GM12878 (cell line): ENCODE results near the gene CREG1. TPM values are rescaled to one million over a fixed set of nuclear protein-coding genes. Genes with fewer than 3 reads are reported as not detected.
A peak's percentile ranks its signal among the peaks of the same experiment; 100 is the strongest.

Source experiments
- ATAC-seq: fragments of 200-7000 bp; cut with Tn5 transposase; 3 replicates; pipeline ENCODE4 v1.9.1; 2020; ENCODE audit warnings: mild to moderate bottlenecking, moderate library complexity
- BruUV-seq: library from RNA; stranded (reverse); fragments of 400-500 nt; replicated peaks from 2 replicates; lab custom pipeline; 2021; lab: Mats Ljungman, UMichigan
- CTCF ChIA-PET: fragments of 300-600 bp; sonication (Branson Sonifier 250); formaldehyde crosslinking; extraction: SDS; loops from one replicate; lab custom pipeline; 2021; ENCODE audit warnings: inconsistent platforms; lab: Yijun Ruan, JAX
- POLR2A ChIA-PET: fragments of 350-600 bp; formaldehyde crosslinking; extraction: SDS; loops from one replicate; lab custom pipeline; 2021; ENCODE audit warnings: inconsistent platforms; lab: Charles Lee
- RAD21 ChIA-PET: fragments of 300-600 bp; sonication (Branson Sonifier 250); formaldehyde crosslinking; loops from one replicate; lab custom pipeline; 2023; ENCODE audit warnings: antibody characterized with exemption; ENCODE audit not compliant: unreplicated experiment; lab: Charles Lee
- SMC1A ChIA-PET: fragments of 300-600 bp; sonication (Branson Sonifier 250); formaldehyde crosslinking; loops from one replicate; lab custom pipeline; 2023; ENCODE audit not compliant: unreplicated experiment, uncharacterized antibody; lab: Charles Lee
- DNase-seq: peaks from one replicate; pipeline ENCODE4 v3.0.0-alpha.2; 2011; ENCODE audit warnings: low read depth, low spot score
- FAIRE-seq: peaks from 3 replicates; lab custom pipeline; 2011; peaks lifted over from hg19 to GRCh38; lab: Jason Lieb, UNC
- H2AFZ ChIP-seq: 2 replicates; pipeline ENCODE4 v1.6.0; 2011; ENCODE audit warnings: low read depth, low read length, control low read depth; ENCODE audit not compliant: control insufficient read depth
- H3K27ac ChIP-seq: 2 replicates; pipeline ENCODE4 v1.5.1; 2011; ENCODE audit warnings: control low read depth; ENCODE audit not compliant: control insufficient read depth, insufficient read depth
- H3K27me3 ChIP-seq, 2 experiments: replicated peaks in 1 of 2; 2 replicates each; pipeline versions ENCODE4 v1.6.0 to v1.6.1; 2011; ENCODE audit warnings: low read length in 1 of 2; ENCODE audit not compliant: control insufficient read depth in 2 of 2, insufficient read depth in 2 of 2
- H3K36me3 ChIP-seq, 2 experiments: 2 replicates each; pipeline ENCODE4 v1.5.1; 2011; ENCODE audit warnings: low read length in 1 of 2; ENCODE audit not compliant: control insufficient read depth in 2 of 2, insufficient read depth in 2 of 2
- H3K4me1 ChIP-seq: 2 replicates; pipeline ENCODE4 v1.6.1; 2011; ENCODE audit warnings: mild to moderate bottlenecking, low read length, moderate library complexity, mixed read lengths; ENCODE audit not compliant: control insufficient read depth, insufficient read depth
- H3K4me2 ChIP-seq: 2 replicates; pipeline ENCODE4 v1.6.0; 2011; ENCODE audit warnings: control low read depth; ENCODE audit not compliant: control insufficient read depth, insufficient read depth
- H3K4me3 ChIP-seq: fragments of 200-600 bp; sonication (generic); 2 replicates; pipeline ENCODE4 v1.5.1; 2016
- H3K79me2 ChIP-seq: 2 replicates; pipeline ENCODE4 v1.6.0; 2011; ENCODE audit warnings: low read length; ENCODE audit not compliant: control insufficient read depth, insufficient read depth
- H3K9ac ChIP-seq: 2 replicates; pipeline ENCODE4 v1.8.0; 2011; ENCODE audit warnings: low read length, control low read depth, mixed read lengths; ENCODE audit not compliant: control insufficient read depth, insufficient read depth
- H3K9me3 ChIP-seq: replicated peaks from 3 replicates; pipeline ENCODE4 v1.5.1; 2011; ENCODE audit warnings: mild to moderate bottlenecking, low read length; ENCODE audit not compliant: control insufficient read depth, insufficient read depth
- H4K20me1 ChIP-seq: 2 replicates; pipeline ENCODE4 v1.6.0; 2011; ENCODE audit not compliant: control insufficient read depth, insufficient read depth
- BCL11A ChIP-seq: IDR thresholded peaks from 2 replicates; pipeline ENCODE4 v1.6.1; 2011; ENCODE audit warnings: low read depth, low read length
- BMI1 ChIP-seq: fragments of 450-650 bp; IDR thresholded peaks from 2 replicates; pipeline ENCODE4 v1.6.1; 2016; ENCODE audit warnings: mild to moderate bottlenecking, moderate library complexity, borderline replicate concordance
- CBX5 ChIP-seq: sonication (generic); IDR thresholded peaks from 2 replicates; pipeline ENCODE4 v1.6.1; 2016; ENCODE audit warnings: low read depth, moderate library complexity, mild to moderate bottlenecking, inconsistent platforms
- CEBPB ChIP-seq, 2 experiments: fragments of 150-350 bp in 1 of 2; IDR thresholded peaks; 2 replicates each; pipeline ENCODE4 v1.6.1; 2012 to 2014; ENCODE audit warnings: low read depth in 2 of 2, low read length in 2 of 2, borderline replicate concordance in 1 of 2, inconsistent platforms in 1 of 2
- EGR1 ChIP-seq, 2 experiments: IDR thresholded peaks; 1 replicate in 1 of 2; 2 replicates in 1 of 2; pipeline ENCODE4 v1.6.1; 2011 to 2012; ENCODE audit warnings: low read depth in 2 of 2, low read length in 2 of 2, borderline replicate concordance in 1 of 2, mild to moderate bottlenecking in 1 of 2, moderate library complexity in 1 of 2
- ETV6 ChIP-seq, 2 experiments: fragments of 450-650 bp in 1 of 2; IDR thresholded peaks in 1 of 2; conservative IDR thresholded peaks in 1 of 2; 2 replicates each; pipeline ENCODE4 v1.6.1; 2014; ENCODE audit warnings: antibody characterized with exemption in 1 of 2, borderline replicate concordance in 1 of 2, low read depth in 1 of 2, mild to moderate bottlenecking in 1 of 2, moderate library complexity in 1 of 2
- IRF3 ChIP-seq: fragments of 450-650 bp; IDR thresholded peaks from 2 replicates; pipeline ENCODE4 v1.6.1; 2014; ENCODE audit warnings: mild to moderate bottlenecking
- NRF1 ChIP-seq: conservative IDR thresholded peaks from 2 replicates; pipeline ENCODE4 v1.6.1; 2011; ENCODE audit warnings: mild to moderate bottlenecking, low read depth, low read length, improper control_type of control experiment
- PAX8 ChIP-seq: fragments of 450-650 bp; IDR thresholded peaks from 2 replicates; pipeline ENCODE4 v1.6.1; 2017; ENCODE audit warnings: mild to moderate bottlenecking, moderate library complexity
- RFX5 ChIP-seq: IDR thresholded peaks from 2 replicates; pipeline ENCODE4 v1.6.1; 2011; ENCODE audit warnings: low read depth, low read length, improper control_type of control experiment
- SIN3A ChIP-seq: IDR thresholded peaks from 2 replicates; pipeline ENCODE4 v1.6.1; 2012; ENCODE audit warnings: low read depth, low read length, improper control_type of control experiment
- SREBF1 ChIP-seq: IDR thresholded peaks from 2 replicates; pipeline ENCODE4 v1.6.1; 2012; ENCODE audit warnings: mild to moderate bottlenecking, low read length
- STAT3 ChIP-seq: IDR thresholded peaks from 2 replicates; pipeline ENCODE4 v1.6.1; 2011; ENCODE audit warnings: low read depth, low read length, improper control_type of control experiment
- ZBTB4 ChIP-seq: fragments of 450-650 bp; formaldehyde crosslinking; IDR thresholded peaks from 2 replicates; pipeline ENCODE4 v1.4.0; 2022; ENCODE audit warnings: mild to moderate bottlenecking, moderate library complexity
- ZZZ3 ChIP-seq: IDR thresholded peaks from 2 replicates; pipeline ENCODE4 v1.6.1; 2011; ENCODE audit warnings: low read depth; ENCODE audit not compliant: control insufficient read depth, insufficient read length
- WGBS: methylation state at CpG from one replicate; pipeline ENCODE4 v1.1.6; 2016; ENCODE audit warnings: low lambda C conversion rate; ENCODE audit not compliant: insufficient replicate concordance, insufficient coverage; ENCODE audit errors: missing lambda C conversion rate; 5-methylcytosine and 5-hydroxymethylcytosine counted together
- in situ Hi-C: fragments of 300-500 bp; cut with MboI; formaldehyde crosslinking; loops from 9 replicates; pipeline ENCODE4 v1.14.3; 2018; ENCODE audit warnings: mixed read lengths
- intact Hi-C: fragments of 100-400 bp; cut with micrococcal nuclease; formaldehyde crosslinking; loops from one replicate; pipeline ENCODE4 v1.14.2; 2022; ENCODE audit not compliant: unreplicated experiment
- polyA plus RNA-seq, 11 experiments: library from polyadenylated mRNA; depleted of rRNA in 4 of 11; unstranded in 6 of 11; stranded (reverse) in 5 of 11; fragments of >200 nt; fragmentation: Nextera tagmentation in 4 of 11; fragmentation: Illumina TruSeq in 1 of 11; extraction: Ambion mirVana in 4 of 11; extraction: Trizol in 1 of 11; gene quantifications; 1 replicate in 1 of 11; 2 replicates in 10 of 11; pipeline versions ENCODE4 v1.2.1 to v1.2.3, GENCODE V29; 2011 to 2016; ENCODE audit warnings: inconsistent platforms in 2 of 11, missing spikeins in 2 of 11, low read depth in 1 of 11
- total RNA-seq, 4 experiments: library from RNA; depleted of rRNA in 3 of 4; stranded (reverse); fragments of >200 nt in 3 of 4; fragmentation: Illumina TruSeq in 1 of 4; extraction: Trizol in 1 of 4; gene quantifications; 2 replicates each; pipeline versions ENCODE4 v1.2.1 to v1.2.3, GENCODE V29; 2013 to 2021
- TF ChIP-seq, protein P1 (sequence below): fragments of 450-650 bp; conservative IDR thresholded peaks from 2 replicates; pipeline ENCODE4 v1.6.1; 2017; ENCODE audit warnings: mild to moderate bottlenecking, moderate library complexity

CREG1 gene
- total and polyA plus RNA-seq, 10 of the 15 experiments (the other 5 are each of a cell fraction or from before 2014, with no cell fraction given): 5.3 to 43.8 (median 22.1) TPM

GRCh38 chr1:167492481-167492910 lies 61.1 kb downstream of the CREG1 start:
- Histone ChIP-seq H4K20me1 (no peaks in the 10 kb centered on the region), H3K36me3 (no peaks in the 10 kb centered on the region), H3K4me2 (peak overlapping the region; percentile 26; the same call in 1 of the 2 replicates), H3K27ac (no peak overlapping the region), H3K4me3 (no peak overlapping the region), H3K9me3 (no peaks in the 10 kb centered on the region), H3K4me1 (no peaks in the 10 kb centered on the region), H3K27me3 (peaks cover 0 to 3% of the 10 kb centered on the region in 2 experiments; a peak in 1 of 4 replicates), H3K9ac (no peak overlapping the region), H2AFZ (peak overlapping the region; percentile 65), H3K79me2 (no peaks in the 10 kb centered on the region)
- POLR2A ChIA-PET: no interaction called here
- intact Hi-C loops: no loop called here
- CTCF ChIA-PET: interaction anchor here (0.5 to 0.7 kb wide), 2 partner anchors 63 to 738 kb away, joined by 3 read pairs; no protein-coding TSS in a partner anchor
- RAD21 ChIA-PET: interaction anchor here (1.3 kb wide), 2 partner anchors 41 to 43 kb away, joined by 3 read pairs; no protein-coding TSS in a partner anchor
- FAIRE-seq (no peak), DNase-seq (peak; percentile 12), ATAC-seq (peak; percentile 52)
- in situ Hi-C loops: no loop called here
- no TSS peak for BruUV-seq
- 18% methylated on average over 5 of the region's 5 CpGs for WGBS
- SMC1A ChIA-PET: no interaction called here
- TF ChIP-seq, protein P1, sequence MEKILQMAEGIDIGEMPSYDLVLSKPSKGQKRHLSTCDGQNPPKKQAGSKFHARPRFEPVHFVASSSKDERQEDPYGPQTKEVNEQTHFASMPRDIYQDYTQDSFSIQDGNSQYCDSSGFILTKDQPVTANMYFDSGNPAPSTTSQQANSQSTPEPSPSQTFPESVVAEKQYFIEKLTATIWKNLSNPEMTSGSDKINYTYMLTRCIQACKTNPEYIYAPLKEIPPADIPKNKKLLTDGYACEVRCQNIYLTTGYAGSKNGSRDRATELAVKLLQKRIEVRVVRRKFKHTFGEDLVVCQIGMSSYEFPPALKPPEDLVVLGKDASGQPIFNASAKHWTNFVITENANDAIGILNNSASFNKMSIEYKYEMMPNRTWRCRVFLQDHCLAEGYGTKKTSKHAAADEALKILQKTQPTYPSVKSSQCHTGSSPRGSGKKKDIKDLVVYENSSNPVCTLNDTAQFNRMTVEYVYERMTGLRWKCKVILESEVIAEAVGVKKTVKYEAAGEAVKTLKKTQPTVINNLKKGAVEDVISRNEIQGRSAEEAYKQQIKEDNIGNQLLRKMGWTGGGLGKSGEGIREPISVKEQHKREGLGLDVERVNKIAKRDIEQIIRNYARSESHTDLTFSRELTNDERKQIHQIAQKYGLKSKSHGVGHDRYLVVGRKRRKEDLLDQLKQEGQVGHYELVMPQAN: no peak
- TF ChIP-seq NRF1 (no peak), BMI1 (no peak), IRF3 (no peak), ZZZ3 (no peak), BCL11A (no peak), SIN3A (no peak), RFX5 (no peak), ETV6 (conservative IDR thresholded peaks at IDR 0.05 in 1 of 2, IDR thresholded peaks at IDR 0.05 in 1 of 2; ENCODE audit: borderline replicate concordance in 1 of 2, low read depth in 1 of 2) (no peak), ZBTB4 (CRISPR knock-in tag) (no peak), SREBF1 (no peak), PAX8 (no peak), CEBPB (IDR thresholded peaks at IDR 0.05; ENCODE audit: borderline replicate concordance in 1 of 2, low read depth in 2 of 2, low read length in 2 of 2) (no peak), CBX5 (no peak), STAT3 (no peak), EGR1 (IDR thresholded peaks at IDR 0.05; ENCODE audit: borderline replicate concordance in 1 of 2, low read depth in 2 of 2, low read length in 2 of 2) (no peak)
